GM15510 (cell line): Measurements from ENCODE around the gene PIK3R1.

ENCODE experiments used
- POLR2A ChIP-seq: IDR thresholded peaks from 3 replicates; pipeline ENCODE4 v1.6.1; 2011; ENCODE audit warnings: borderline replicate concordance; ENCODE audit not compliant: insufficient read length; ENCODE audit errors: extremely low read depth

Gene PIK3R1

GRCh38 chr5:68320413-68320986, 104.9 kb downstream of the PIK3R1 start:
- no peak for TF ChIP-seq POLR2A

- no peak for TF ChIP-seq POLR2A
These were observed 109.6 kb downstream of the PIK3R1 start for GRCh38 chr5:68325065-68325580.

DNA sequence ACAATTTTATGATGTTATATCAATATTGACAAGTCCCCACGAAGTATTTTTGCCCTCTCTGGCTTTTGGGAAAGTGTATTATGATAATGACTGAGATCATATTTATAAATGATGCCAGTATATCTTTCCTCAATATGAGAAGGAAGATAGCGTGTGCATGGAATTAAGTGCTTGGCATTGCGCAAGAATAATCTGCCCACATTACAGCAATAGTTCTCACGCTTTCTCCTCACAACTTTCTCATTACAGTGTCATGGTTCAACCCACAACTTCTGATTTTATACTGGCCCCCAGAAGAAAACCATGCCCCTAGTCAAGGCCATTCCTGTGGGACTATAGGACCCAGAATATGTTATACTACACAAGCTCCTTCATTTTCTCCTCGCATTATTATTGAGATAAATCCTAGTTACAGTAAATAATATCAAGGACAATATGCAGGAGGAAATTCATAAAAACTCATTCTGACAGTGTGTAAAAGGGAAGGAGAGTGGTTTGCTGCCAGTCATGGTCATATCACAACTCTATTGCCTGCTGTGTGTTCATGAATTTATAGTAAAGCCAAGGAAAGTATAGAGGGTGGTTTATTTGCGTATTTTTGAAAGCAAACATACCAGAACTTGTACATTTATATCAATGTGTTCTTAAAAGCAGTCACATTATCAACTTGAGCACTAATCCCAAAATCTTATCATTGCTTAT, 114.1 kb downstream of the PIK3R1 start:
- no peak for TF ChIP-seq POLR2A

DNA sequence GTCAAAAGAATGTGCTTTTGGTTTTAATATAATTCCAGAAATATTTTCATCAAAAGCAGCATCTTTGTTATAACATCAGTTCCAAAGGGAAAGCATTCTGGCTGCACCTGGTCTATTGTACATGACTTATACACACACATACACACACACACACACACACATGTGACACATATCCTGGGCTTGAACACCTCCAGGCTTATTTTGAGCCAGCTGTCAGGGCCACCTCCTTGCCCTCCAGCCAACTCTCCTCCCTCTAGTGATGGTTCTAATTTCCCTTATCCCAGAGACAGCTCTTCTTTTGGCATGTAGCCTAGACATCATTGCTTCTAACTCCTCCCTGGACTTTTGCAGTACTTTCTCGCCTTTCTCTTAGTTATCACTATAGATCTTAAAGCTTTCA, 115.0 kb downstream of the PIK3R1 start:
- no peak for TF ChIP-seq POLR2A

DNA sequence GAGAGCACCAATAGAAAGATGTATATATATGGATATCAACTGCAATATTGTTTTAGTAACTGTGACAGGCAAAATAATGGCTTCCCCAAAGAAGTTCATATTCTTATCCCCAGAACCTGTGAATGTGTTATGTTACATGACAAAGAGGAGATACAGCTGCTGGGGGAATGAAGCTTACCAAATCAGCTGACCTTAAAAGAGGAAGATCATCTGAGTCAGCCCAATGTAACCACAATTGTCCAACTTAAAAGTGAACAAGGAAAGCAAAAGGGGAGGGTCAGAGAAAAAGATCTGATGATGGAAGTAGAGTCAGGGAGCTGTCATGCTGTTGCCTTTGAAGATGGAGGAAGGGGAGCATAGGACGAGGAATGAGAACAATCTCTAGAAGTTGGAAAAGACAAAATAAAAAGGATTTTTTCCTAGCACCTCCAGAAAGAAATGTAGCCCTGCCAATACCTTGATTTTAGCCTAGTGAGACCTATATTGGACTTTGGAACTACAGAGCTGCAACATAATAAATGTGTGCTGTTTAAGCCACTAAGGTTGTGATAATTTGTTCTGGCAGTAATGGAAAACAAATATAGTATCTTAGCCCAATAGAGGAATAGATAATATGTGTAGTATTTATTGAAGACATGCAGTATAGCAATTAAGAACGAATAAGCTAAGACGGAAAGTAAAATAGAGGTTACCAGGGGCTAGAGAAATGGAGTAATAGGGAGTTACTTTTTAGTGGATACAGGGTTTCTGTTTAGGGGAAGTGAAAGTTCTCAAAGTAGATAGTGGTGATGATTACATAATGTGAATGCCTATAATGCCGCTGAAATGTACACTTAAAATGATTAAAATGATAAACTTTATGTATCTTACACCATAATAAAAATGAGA, 115.9 kb downstream of the PIK3R1 start:
- no peak for TF ChIP-seq POLR2A

- no peak for TF ChIP-seq POLR2A
These were observed 116.5 kb downstream of the PIK3R1 start for GRCh38 chr5:68332080-68332451.

DNA sequence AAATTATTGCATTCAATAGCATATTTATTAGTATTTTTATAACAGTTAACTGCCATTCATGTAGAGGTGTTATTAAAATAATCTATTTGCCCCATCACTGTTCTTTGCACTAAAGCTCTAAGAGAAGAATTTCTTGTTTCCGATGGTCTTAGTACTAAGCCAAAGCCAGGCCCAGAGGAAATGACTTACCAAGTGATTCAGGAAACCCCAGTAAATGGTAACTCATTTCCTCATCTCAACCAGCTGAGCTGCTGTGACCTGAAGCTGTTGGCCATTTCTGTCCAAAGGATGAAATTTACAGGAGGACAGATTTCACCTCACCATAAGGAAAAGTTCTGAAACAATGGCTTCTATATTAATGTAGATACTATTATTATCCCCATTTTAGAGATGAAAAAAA, 117.0 kb downstream of the PIK3R1 start:
- no peak for TF ChIP-seq POLR2A

- no peak for TF ChIP-seq POLR2A
These were observed 118.3 kb downstream of the PIK3R1 start for GRCh38 chr5:68333649-68334552.

GRCh38 chr5:68334553-68334886, 119.0 kb downstream of the PIK3R1 start:
- TF ChIP-seq POLR2A, result no peak

DNA sequence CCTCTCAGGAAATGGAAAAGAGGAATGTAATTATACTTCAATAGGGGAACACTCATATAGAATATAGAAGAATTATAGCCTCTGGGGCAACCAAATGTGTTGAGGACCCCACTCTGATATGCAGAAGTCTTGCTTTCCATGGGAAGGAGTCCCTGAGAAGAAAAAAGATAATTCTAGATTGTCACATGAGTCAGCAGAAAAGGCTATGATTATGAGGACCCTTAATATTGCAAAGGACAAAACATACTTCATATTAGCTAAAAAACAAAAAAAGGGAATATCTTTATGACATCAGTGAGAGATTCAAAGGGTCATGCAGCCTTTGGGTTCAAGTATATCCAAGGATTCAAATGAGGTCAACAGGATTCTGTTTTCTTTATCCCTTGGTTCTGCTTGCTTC, 119.5 kb downstream of the PIK3R1 start:
- no peak for TF ChIP-seq POLR2A

GRCh38 chr5:68336200-68336599, 120.6 kb downstream of the PIK3R1 start:
- TF ChIP-seq POLR2A, result no peak

GRCh38 chr5:68337235-68337634, 121.7 kb downstream of the PIK3R1 start:
- no peak for TF ChIP-seq POLR2A

DNA sequence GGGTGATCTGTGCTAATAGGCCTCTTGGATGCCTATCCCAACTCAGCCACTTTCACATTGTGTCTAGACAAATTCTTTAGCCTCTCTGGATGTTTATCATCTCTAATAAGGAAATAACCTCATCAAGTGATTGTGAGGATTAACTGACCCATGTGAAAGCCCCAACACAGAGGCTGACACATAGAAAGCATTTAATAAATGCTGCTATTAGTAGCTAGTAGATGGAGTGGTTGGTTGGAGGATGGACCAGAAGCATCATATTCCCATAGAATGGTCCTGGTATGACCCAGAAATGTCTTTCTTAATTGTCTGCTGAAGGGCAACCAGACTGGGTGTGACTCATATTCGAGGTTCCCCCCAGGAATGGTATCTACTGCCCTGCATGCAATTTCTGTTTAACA, 124.4 kb downstream of the PIK3R1 start:
- no peak for TF ChIP-seq POLR2A

- no peak for TF ChIP-seq POLR2A
These were observed 125.5 kb downstream of the PIK3R1 start for GRCh38 chr5:68341006-68341405.

DNA sequence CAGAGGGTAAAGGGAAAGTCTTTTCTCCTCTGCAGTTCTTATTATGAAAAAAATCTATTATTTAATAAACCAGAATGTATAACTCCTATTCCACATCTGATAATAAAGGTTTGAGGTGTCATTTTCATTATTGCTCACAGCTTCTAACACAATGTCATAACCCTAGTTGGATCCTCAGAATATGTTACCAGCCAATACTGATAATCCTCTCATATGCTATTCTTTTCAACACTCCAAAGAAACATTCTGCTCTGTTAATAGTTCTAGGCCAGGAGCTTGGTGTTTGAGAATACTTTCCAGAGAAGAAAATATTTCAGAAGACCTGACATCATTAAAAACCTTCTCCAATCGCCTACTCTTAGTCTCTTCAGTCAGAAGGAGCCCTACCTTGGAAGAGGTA, 127.1 kb downstream of the PIK3R1 start:
- TF ChIP-seq POLR2A, result no peak

- TF ChIP-seq POLR2A, result no peak
These were observed 127.9 kb downstream of the PIK3R1 start for GRCh38 chr5:68343421-68343826.
